ENCODE measurements around the gene TRAF4.

GRCh38 chr17:28704219-28704858 lies 39.5 kb upstream of the TRAF4 start:
- no peak for TF ChIP-seq EZH2 (IDR thresholded peaks at IDR 0.05)
- no peak for TF ChIP-seq CTCF (IDR thresholded peaks at IDR 0.05 in 2 of 3, conservative IDR thresholded peaks at IDR 0.05 in 1 of 3; ENCODE audit: borderline replicate concordance in 1 of 3, insufficient read depth in 1 of 3, low read depth in 2 of 3, low read length in 2 of 3)
- TF ChIP-seq SP1 (IDR thresholded peaks at IDR 0.05; ENCODE audit: low read depth): no peak
- TF ChIP-seq CEBPB (IDR thresholded peaks at IDR 0.05; ENCODE audit: low read depth): no peak
- no peak for TF ChIP-seq JUND (IDR thresholded peaks at IDR 0.05)
- TF ChIP-seq YY1 (IDR thresholded peaks at IDR 0.05; ENCODE audit: extremely low read depth, insufficient replicate concordance, low read depth, low read length): no peak
- TF ChIP-seq MAX (IDR thresholded peaks at IDR 0.05): no peak

All from HCT116 (cell line).